HL-60 (cell line): ENCODE measurements around the gene ITGA6.

Experiments used
- DNase-seq, 2 experiments: peaks; one replicate each; pipeline ENCODE4 v3.0.0-alpha.2; 2010 to 2020; ENCODE audit warnings: low read depth in 1 of 2, low spot score in 1 of 2
- H3K27ac ChIP-seq: fragments of 250-450 bp; sonication (Bioruptor Pico); replicated peaks from 2 replicates; pipeline ENCODE4 v1.5.1; 2020; ENCODE audit warnings: mild to moderate bottlenecking, moderate library complexity
- H3K27me3 ChIP-seq: fragments of 250-450 bp; sonication (Bioruptor Pico); 2 replicates; pipeline ENCODE4 v1.5.1; 2021; ENCODE audit warnings: mild to moderate bottlenecking, moderate library complexity; ENCODE audit not compliant: insufficient read depth, poor library complexity, severe bottlenecking
- H3K4me3 ChIP-seq: replicated peaks from 2 replicates; pipeline ENCODE4 v1.5.1; 2011; ENCODE audit warnings: mild to moderate bottlenecking, control low read depth, low read length; ENCODE audit not compliant: insufficient read depth
- CTCF ChIP-seq: IDR thresholded peaks from one replicate; pipeline ENCODE4 v1.5.1; 2011; ENCODE audit warnings: low read length, control low read depth, inconsistent platforms; ENCODE audit not compliant: insufficient read depth
- GABPA ChIP-seq: IDR thresholded peaks from 2 replicates; pipeline ENCODE4 v1.6.1; 2012; ENCODE audit warnings: low read depth
- POLR2AphosphoS5 ChIP-seq: IDR thresholded peaks from 2 replicates; pipeline ENCODE4 v1.6.1; 2012; ENCODE audit warnings: low read depth
- REST ChIP-seq: IDR thresholded peaks from 2 replicates; pipeline ENCODE4 v1.6.1; 2012; ENCODE audit warnings: low read depth; ENCODE audit not compliant: insufficient replicate concordance
- SPI1 ChIP-seq: IDR thresholded peaks from 2 replicates; pipeline ENCODE4 v1.6.1; 2012; ENCODE audit warnings: low read depth, mild to moderate bottlenecking, borderline replicate concordance

The ITGA6 gene

GRCh38 chr2:172404824-172405223, 22.6 kb upstream of the ITGA6 start:
- no peak overlapping the region for H3K27ac ChIP-seq
- DNase-seq, result no peak
- no peak overlapping the region for H3K4me3 ChIP-seq
- TF ChIP-seq POLR2AphosphoS5 (no peak), SPI1 (no peak), REST (no peak), CTCF (no peak), GABPA (no peak)
- no peaks in the 10 kb centered on the region for H3K27me3 ChIP-seq

GRCh38 chr2:172405673-172406072, 21.7 kb upstream of the ITGA6 start:
- Histone ChIP-seq H3K4me3 (no peak overlapping the region), H3K27me3 (no peaks in the 10 kb centered on the region), H3K27ac (no peak overlapping the region)
- no peak for DNase-seq
- TF ChIP-seq CTCF (no peak), POLR2AphosphoS5 (no peak), GABPA (no peak), REST (no peak), SPI1 (no peak)

DNA sequence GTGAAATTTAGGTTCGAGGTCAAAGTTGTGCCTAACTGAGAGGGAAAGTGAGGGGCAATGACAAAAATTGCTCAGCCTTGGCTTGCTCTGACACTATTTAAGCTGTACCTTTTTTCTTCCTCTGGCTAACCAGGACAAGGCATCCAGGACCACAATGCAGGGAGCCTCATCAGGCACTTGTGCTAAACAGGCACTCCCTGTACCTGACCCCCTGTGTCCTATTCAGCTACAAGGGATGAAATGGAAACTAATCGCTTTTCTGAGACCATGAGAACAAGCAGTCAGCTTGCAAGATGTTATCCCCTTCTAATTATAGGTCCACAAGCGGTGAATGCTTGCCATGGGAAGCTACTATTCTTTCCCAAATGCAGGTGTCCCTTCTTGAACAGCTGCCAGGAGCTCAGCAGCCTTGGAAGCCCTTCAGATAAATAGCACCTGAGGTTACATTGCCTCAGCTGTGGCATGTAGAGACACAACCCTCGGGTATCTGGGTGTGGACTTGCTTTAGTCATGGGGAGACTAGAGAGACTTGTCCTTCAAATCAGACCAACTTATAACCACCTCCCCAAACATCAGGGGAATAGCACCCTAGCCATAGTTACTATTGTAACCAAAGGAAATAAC, 19.1 kb upstream of the ITGA6 start:
- no peak for DNase-seq
- Histone ChIP-seq H3K4me3 (no peak overlapping the region), H3K27me3 (no peaks in the 10 kb centered on the region), H3K27ac (no peak overlapping the region)
- TF ChIP-seq POLR2AphosphoS5, result no peak
- TF ChIP-seq GABPA, result no peak
- TF ChIP-seq SPI1, result no peak

- no peak for DNase-seq
- TF ChIP-seq SPI1, result no peak
- no peak for TF ChIP-seq REST
- TF ChIP-seq POLR2AphosphoS5, result no peak
- TF ChIP-seq GABPA, result no peak
- TF ChIP-seq CTCF, result no peak
- no peaks in the 10 kb centered on the region for H3K27me3 ChIP-seq
- H3K4me3 ChIP-seq, result no peak overlapping the region
- no peak overlapping the region for H3K27ac ChIP-seq
Measured at GRCh38 chr2:172409042-172409441, 18.3 kb upstream of the ITGA6 start.
